Natural killer cell (primary cell): ENCODE measurements around the gene CRYGN. TPM values are rescaled to one million over a fixed set of nuclear protein-coding genes. Genes with fewer than 3 reads are reported as not detected.
A peak's percentile ranks its signal among the peaks of the same experiment; 100 is the strongest.

Source experiments
- ATAC-seq, 3 donors: fragments of 150-1000 bp in 2 of 3; fragments of 200-7000 bp in 1 of 3; cut with Tn5 transposase; 1 replicate in 1 of 3; 2 replicates in 2 of 3; pipeline ENCODE4 v1.10.0; 2021; ENCODE audit warnings: mild to moderate bottlenecking in 2 of 3, moderate library complexity in 2 of 3
- DNase-seq, 2 donors: peaks; one replicate each; pipeline versions ENCODE4 v3.0.0 to v3.0.0-alpha.2; 2013 to 2021; ENCODE audit warnings: mixed read lengths in 1 of 2
- H3K27ac ChIP-seq: one replicate; pipeline ENCODE4 v1.5.1; 2013; ENCODE audit warnings: mild to moderate bottlenecking, low read length
- H3K27me3 ChIP-seq: one replicate; pipeline ENCODE4 v1.6.1; 2013; ENCODE audit warnings: low read length; ENCODE audit not compliant: control insufficient read depth, insufficient read depth
- H3K36me3 ChIP-seq: one replicate; pipeline ENCODE4 v1.6.1; 2013; ENCODE audit warnings: low read length; ENCODE audit not compliant: control insufficient read depth, insufficient read depth
- H3K4me1 ChIP-seq: one replicate; pipeline ENCODE4 v1.6.1; 2013; ENCODE audit warnings: low read length; ENCODE audit not compliant: control insufficient read depth, insufficient read depth
- H3K4me3 ChIP-seq: one replicate; pipeline ENCODE4 v1.5.1; 2013; ENCODE audit warnings: low read length
- H3K9me3 ChIP-seq: one replicate; pipeline ENCODE4 v1.6.1; 2013; ENCODE audit warnings: low read length; ENCODE audit not compliant: control insufficient read depth, insufficient read depth
- H3K27ac Mint-ChIP-seq, 2 donors: one replicate each; pipeline ENCODE4 v1.8.0; 2022; ENCODE audit warnings: mild to moderate bottlenecking in 2 of 2, mixed read lengths in 2 of 2, moderate library complexity in 1 of 2
- H3K27me3 Mint-ChIP-seq, 2 donors: one replicate each; pipeline ENCODE4 v1.8.0; 2022; ENCODE audit warnings: low read depth in 2 of 2, mixed read lengths in 2 of 2
- H3K36me3 Mint-ChIP-seq: one replicate; pipeline ENCODE4 v1.8.0; 2022; ENCODE audit warnings: mixed read lengths
- H3K4me1 Mint-ChIP-seq, 2 donors: one replicate each; pipeline ENCODE4 v1.8.0; 2022; ENCODE audit warnings: mixed read lengths in 2 of 2
- H3K4me3 Mint-ChIP-seq: one replicate; pipeline ENCODE4 v1.8.0; 2022; ENCODE audit warnings: mild to moderate bottlenecking, moderate library complexity, mixed read lengths
- H3K9me3 Mint-ChIP-seq, 2 donors: one replicate each; pipeline ENCODE4 v1.8.0; 2022; ENCODE audit warnings: mixed read lengths in 2 of 2
- WGBS: methylation state at CpG from one replicate; pipeline ENCODE4 v1.1.7; 2013; ENCODE audit warnings: missing lambda C conversion rate; ENCODE audit not compliant: insufficient coverage; 5-methylcytosine and 5-hydroxymethylcytosine counted together
- intact Hi-C: fragments of 100-400 bp; cut with micrococcal nuclease; formaldehyde crosslinking; loops from one replicate; pipeline ENCODE4 v1.14.2; 2022
- total RNA-seq, 4 donors: library from RNA; stranded (reverse); fragments of 120-200 nt in 1 of 4; gene quantifications; one replicate each; pipeline versions ENCODE4 v1.2.3 to v1.2.4, GENCODE V29; 2013 to 2022
- TF ChIP-seq, protein P1 (sequence below): fragments of 200-600 bp; IDR thresholded peaks from one replicate; pipeline ENCODE4 v1.8.0; 2022; ENCODE audit warnings: antibody characterized with exemption

CRYGN gene
- total RNA-seq, 3 donors from 2014 or later (not counting 1 experiment from before 2014, with no cell fraction given), result not detected

DNA sequence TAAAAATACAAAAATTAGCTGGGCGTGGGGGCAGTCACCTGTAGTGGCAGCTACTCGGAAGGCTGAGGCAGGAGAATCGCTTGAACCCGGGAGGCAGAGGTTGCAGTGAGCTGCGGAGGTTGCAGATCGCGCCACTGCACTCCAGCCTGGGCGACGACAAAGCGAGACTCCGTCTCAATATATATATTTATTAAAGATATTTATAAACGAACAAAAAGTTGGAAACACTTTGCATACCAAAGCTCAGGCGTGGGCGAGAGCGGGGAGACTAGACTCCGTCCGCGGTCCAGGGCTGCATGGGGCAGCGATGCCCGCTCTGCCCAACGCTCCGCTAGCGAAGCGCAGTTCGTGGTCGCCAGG is 7.9 kb upstream of the CRYGN start:
- no peaks in the 10 kb centered on the region for H3K36me3 ChIP-seq
- H3K27me3 Mint-ChIP-seq, result peaks cover 12 to 17% of the 10 kb centered on the region in 2 donors
- no peak for ATAC-seq
- intact Hi-C loops, result loop anchor here (1.0 kb wide), 2 partner anchors 80 to 133 kb away; no protein-coding TSS in a partner anchor
- H3K4me3 Mint-ChIP-seq, result peak overlapping the region; percentile 78
- peaks cover 5% of the 10 kb centered on the region for H3K4me1 ChIP-seq
- 62% methylated on average over 22 of the region's 26 CpGs for WGBS
- H3K9me3 ChIP-seq, result no peaks in the 10 kb centered on the region
- H3K36me3 Mint-ChIP-seq, result no peaks in the 10 kb centered on the region
- peak overlapping the region; percentile 47 for H3K4me3 ChIP-seq
- TF ChIP-seq, protein P1, sequence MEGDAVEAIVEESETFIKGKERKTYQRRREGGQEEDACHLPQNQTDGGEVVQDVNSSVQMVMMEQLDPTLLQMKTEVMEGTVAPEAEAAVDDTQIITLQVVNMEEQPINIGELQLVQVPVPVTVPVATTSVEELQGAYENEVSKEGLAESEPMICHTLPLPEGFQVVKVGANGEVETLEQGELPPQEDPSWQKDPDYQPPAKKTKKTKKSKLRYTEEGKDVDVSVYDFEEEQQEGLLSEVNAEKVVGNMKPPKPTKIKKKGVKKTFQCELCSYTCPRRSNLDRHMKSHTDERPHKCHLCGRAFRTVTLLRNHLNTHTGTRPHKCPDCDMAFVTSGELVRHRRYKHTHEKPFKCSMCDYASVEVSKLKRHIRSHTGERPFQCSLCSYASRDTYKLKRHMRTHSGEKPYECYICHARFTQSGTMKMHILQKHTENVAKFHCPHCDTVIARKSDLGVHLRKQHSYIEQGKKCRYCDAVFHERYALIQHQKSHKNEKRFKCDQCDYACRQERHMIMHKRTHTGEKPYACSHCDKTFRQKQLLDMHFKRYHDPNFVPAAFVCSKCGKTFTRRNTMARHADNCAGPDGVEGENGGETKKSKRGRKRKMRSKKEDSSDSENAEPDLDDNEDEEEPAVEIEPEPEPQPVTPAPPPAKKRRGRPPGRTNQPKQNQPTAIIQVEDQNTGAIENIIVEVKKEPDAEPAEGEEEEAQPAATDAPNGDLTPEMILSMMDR, result no peak
- no peak for DNase-seq
- no peaks in the 10 kb centered on the region for H3K27me3 ChIP-seq
- H3K27ac ChIP-seq, result no peak overlapping the region
- H3K9me3 Mint-ChIP-seq, result no peaks in the 10 kb centered on the region
- H3K27ac Mint-ChIP-seq, result peak overlapping the region in 1 of 2 donors; percentile 71
- H3K4me1 Mint-ChIP-seq, result no peaks in the 10 kb centered on the region

DNA sequence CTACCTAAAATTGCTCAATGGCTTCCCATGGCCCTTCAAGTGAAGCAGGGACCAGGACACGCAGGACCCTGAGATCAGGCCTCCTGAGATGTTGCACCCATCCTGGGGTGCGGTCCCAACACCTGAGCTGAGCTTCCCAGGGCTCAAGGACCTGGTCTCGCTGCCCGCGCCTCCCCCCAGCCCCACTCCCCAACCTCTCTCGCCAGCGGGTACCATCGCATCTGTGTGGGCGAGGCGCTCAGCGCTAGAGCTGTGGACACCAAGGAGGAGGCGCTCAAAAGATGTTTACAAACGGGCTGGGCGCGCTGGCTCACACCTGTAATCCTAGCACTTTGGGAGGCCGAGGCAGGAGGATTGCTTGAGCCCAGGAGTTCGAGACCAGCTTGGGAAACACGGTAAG is 7.4 kb upstream of the CRYGN start:
- peaks cover 0 to under 1% of the 10 kb centered on the region in 2 donors for H3K4me1 Mint-ChIP-seq
- peak overlapping the region; percentile 17 for H3K4me3 Mint-ChIP-seq
- no peak overlapping the region for H3K4me3 ChIP-seq
- peaks cover 12 to 20% of the 10 kb centered on the region in 2 donors for H3K27me3 Mint-ChIP-seq
- no peak overlapping the region for H3K27ac Mint-ChIP-seq
- H3K27me3 ChIP-seq, result no peaks in the 10 kb centered on the region
- no peaks in the 10 kb centered on the region for H3K36me3 ChIP-seq
- TF ChIP-seq, protein P1, result no peak
- H3K36me3 Mint-ChIP-seq, result no peaks in the 10 kb centered on the region
- no peaks in the 10 kb centered on the region for H3K9me3 Mint-ChIP-seq
- no peaks in the 10 kb centered on the region for H3K9me3 ChIP-seq
- DNase-seq, result no peak
- ATAC-seq, result no peak
- 92% methylated on average over 15 of the region's 18 CpGs for WGBS
- H3K27ac ChIP-seq, result no peak overlapping the region
- intact Hi-C loops, result no loop called here
- H3K4me1 ChIP-seq, result peaks cover 5% of the 10 kb centered on the region

DNA sequence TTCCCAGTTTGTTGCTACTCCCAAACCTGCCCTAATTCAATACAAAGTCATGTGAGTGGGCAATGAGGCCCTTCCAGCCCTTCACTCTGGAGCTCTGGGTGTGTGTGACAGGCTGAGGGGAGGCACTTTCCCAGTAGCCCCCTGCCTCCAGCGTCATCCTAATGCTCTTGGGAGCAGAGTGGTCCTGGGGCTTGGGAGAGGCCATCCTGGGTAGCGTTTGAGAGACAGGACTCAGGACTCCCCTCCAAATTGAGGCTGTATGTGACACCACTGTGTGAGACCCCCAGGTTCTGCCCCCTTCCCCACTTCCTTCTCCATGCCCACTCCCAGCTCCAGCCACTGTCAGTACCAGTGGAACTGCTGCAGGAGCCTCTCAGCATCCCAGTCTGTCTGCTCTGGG is 6.5 kb upstream of the CRYGN start:
- no peak overlapping the region for H3K27ac ChIP-seq
- DNase-seq, result no peak
- no peaks in the 10 kb centered on the region for H3K36me3 ChIP-seq
- TF ChIP-seq, protein P1, result no peak
- H3K4me3 ChIP-seq, result no peak overlapping the region
- no peak overlapping the region for H3K4me3 Mint-ChIP-seq
- H3K4me1 ChIP-seq, result peaks cover 10% of the 10 kb centered on the region
- no peak overlapping the region for H3K27ac Mint-ChIP-seq
- peaks cover 0 to 9% of the 10 kb centered on the region in 2 donors for H3K4me1 Mint-ChIP-seq
- H3K9me3 ChIP-seq, result no peaks in the 10 kb centered on the region
- no peaks in the 10 kb centered on the region for H3K36me3 Mint-ChIP-seq
- H3K9me3 Mint-ChIP-seq, result no peaks in the 10 kb centered on the region
- peaks cover 13 to 20% of the 10 kb centered on the region in 2 donors for H3K27me3 Mint-ChIP-seq
- ATAC-seq, result no peak
- intact Hi-C loops, result no loop called here
- no peaks in the 10 kb centered on the region for H3K27me3 ChIP-seq
- WGBS, result 94% methylated on average over 2 of the region's 2 CpGs

DNA sequence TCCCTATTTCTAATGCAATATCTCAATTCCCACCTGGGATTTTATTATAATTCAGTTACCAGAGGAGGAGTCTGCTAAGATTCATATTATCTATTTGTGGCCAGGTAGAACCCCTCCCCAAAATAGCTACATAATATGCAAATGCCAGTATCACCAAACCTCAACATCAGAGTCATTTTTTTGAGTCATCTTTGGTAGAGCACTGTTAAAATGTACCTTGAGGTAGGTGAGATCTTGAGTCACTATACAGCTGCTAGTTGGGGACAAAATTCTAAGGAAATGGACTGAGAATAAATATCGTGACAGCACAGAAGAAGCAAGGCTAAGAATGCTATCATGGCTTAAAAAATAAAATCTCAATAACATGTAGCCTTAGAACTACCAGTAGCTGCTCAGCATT is 4.7 kb upstream of the CRYGN start:
- peaks cover under 1% of the 10 kb centered on the region for H3K27me3 ChIP-seq
- Mint-ChIP-seq H3K27ac (no peak overlapping the region), H3K36me3 (no peaks in the 10 kb centered on the region), H3K27me3 (peaks cover 10 to 15% of the 10 kb centered on the region in 2 donors), H3K4me3 (no peak overlapping the region), H3K4me1 (peaks cover 0 to 20% of the 10 kb centered on the region in 2 donors), H3K9me3 (no peaks in the 10 kb centered on the region)
- ATAC-seq (no peak), DNase-seq (no peak)
- H3K27ac ChIP-seq, result no peak overlapping the region
- TF ChIP-seq, protein P1, result no peak
- H3K36me3 ChIP-seq, result no peaks in the 10 kb centered on the region
- H3K9me3 ChIP-seq, result no peaks in the 10 kb centered on the region
- WGBS, result 70% methylated on average over 1 of the region's 1 CpG
- intact Hi-C loops, result no loop called here
- H3K4me1 ChIP-seq, result peaks cover 21% of the 10 kb centered on the region
- H3K4me3 ChIP-seq, result no peak overlapping the region
